Sciatic nerve (tissue), 2 donors: ENCODE measurements around the gene KIF5C. TPM values are rescaled to one million over a fixed set of nuclear protein-coding genes. Genes with fewer than 3 reads are reported as not detected.
"Not testable (repeated sequence)": the region's sequence is repeated elsewhere in the genome, so short reads cannot be mapped to it uniquely, and the experiment has no call there.

Source experiments
- ATAC-seq: fragments of 200-7000 bp; cut with Tn5 transposase; one replicate; pipeline ENCODE4 v1.9.1; 2020; ENCODE audit warnings: mild to moderate bottlenecking, moderate library complexity
- DNase-seq: peaks from one replicate; pipeline ENCODE4 v3.0.0-alpha.2; 2020; ENCODE audit warnings: low spot score
- intact Hi-C: fragments of 100-400 bp; cut with DNase I; formaldehyde crosslinking; loops from one replicate; pipeline ENCODE4 v1.14.2; 2022
- total RNA-seq: library from RNA; stranded (reverse); fragmentation: NEBNext Ultra II Directional; extraction: Animal tissue kit (Norgen Biotek cat#: 25700); gene quantifications from one replicate; pipeline ENCODE4 v1.2.1, GENCODE V29; 2021
- donor health status: DM: no; HTN: no; CAD: no.
- donor health status: DM: no; HTN: no; CAD: no.

KIF5C gene
- total RNA-seq, result 62.7 TPM

GRCh38 chr2:148874868-148875341, at the start of gene KIF5C:
KIF5C (plus strand) TSS chr2:148875227; CDS start chr2:148875618, 391 bp downstream.
- peak; percentile 94 for ATAC-seq
- intact Hi-C loops, result no loop called here

GRCh38 chr2:148826791-148827190, 48.2 kb upstream of the KIF5C start:
- intact Hi-C loops, result no loop called here
- ATAC-seq (no peak), DNase-seq (no peak)

More at GRCh38 chr2:148874868-148875341, at the start of gene KIF5C:
- peak; percentile 86 for DNase-seq

GRCh38 chr2:148828941-148829340, 46.1 kb upstream of the KIF5C start:
- intact Hi-C loops, result no loop called here
- DNase-seq (no peak), ATAC-seq (no peak)

- DNase-seq (no peak), ATAC-seq (no peak)
- intact Hi-C loops, result no loop called here
Observed at GRCh38 chr2:148829618-148830017, 45.4 kb upstream of the KIF5C start.

GRCh38 chr2:148832637-148833036, 42.4 kb upstream of the KIF5C start:
- ATAC-seq (no peak), DNase-seq (no peak)
- intact Hi-C loops, result no loop called here

GRCh38 chr2:148842050-148842449, 33.0 kb upstream of the KIF5C start:
- intact Hi-C loops, result no loop called here
- no peak for ATAC-seq
- no peak for DNase-seq

- ATAC-seq, result no peak
- DNase-seq, result no peak
- intact Hi-C loops, result no loop called here
Observed at GRCh38 chr2:148848146-148848545, 26.9 kb upstream of the KIF5C start.

- DNase-seq (no peak), ATAC-seq (no peak)
- intact Hi-C loops, result no loop called here
Observed at GRCh38 chr2:148853458-148853857, 21.6 kb upstream of the KIF5C start.

- ATAC-seq (no peak), DNase-seq (no peak)
- intact Hi-C loops, result no loop called here
Observed at GRCh38 chr2:148860037-148860436, 15.0 kb upstream of the KIF5C start.

- DNase-seq, result no peak
Observed at GRCh38 chr2:148861367-148861766, 13.7 kb upstream of the KIF5C start.

GRCh38 chr2:148862478-148862877, 12.5 kb upstream of the KIF5C start:
- DNase-seq, intact Hi-C loops, ATAC-seq: not testable (repeated sequence)

More at GRCh38 chr2:148861367-148861766, 13.7 kb upstream of the KIF5C start:
- intact Hi-C loops, result no loop called here
- ATAC-seq, result no peak

- intact Hi-C loops, result no loop called here
- ATAC-seq, result no peak
Observed at GRCh38 chr2:148865512-148865911, 9.5 kb upstream of the KIF5C start.

GRCh38 chr2:148866091-148866490, 8.9 kb upstream of the KIF5C start:
- ATAC-seq, result no peak
- intact Hi-C loops, result no loop called here
- no peak for DNase-seq

More at GRCh38 chr2:148865512-148865911, 9.5 kb upstream of the KIF5C start:
- no peak for DNase-seq

GRCh38 chr2:148867079-148867769, 7.8 kb upstream of the KIF5C start:
- no peak for ATAC-seq
- no peak for DNase-seq
- intact Hi-C loops, result no loop called here

GRCh38 chr2:148875387-148876051, 492 bp downstream of the KIF5C start:
- DNase-seq (no peak), ATAC-seq (no peak)
- intact Hi-C loops, result no loop called here

- intact Hi-C loops, result no loop called here
- ATAC-seq (peak; percentile 21), DNase-seq (no peak)
Observed at GRCh38 chr2:148876202-148876594, 1.2 kb downstream of the KIF5C start.

GRCh38 chr2:148876595-148877402, 1.8 kb downstream of the KIF5C start:
- intact Hi-C loops, result no loop called here
- ATAC-seq (peak; percentile 39), DNase-seq (no peak)

GRCh38 chr2:148877403-148877740, 2.3 kb downstream of the KIF5C start:
- intact Hi-C loops, result no loop called here
- DNase-seq (no peak), ATAC-seq (no peak)

- intact Hi-C loops, result no loop called here
- DNase-seq, result no peak
- ATAC-seq, result no peak
Observed at GRCh38 chr2:148880636-148881035, 5.6 kb downstream of the KIF5C start.

GRCh38 chr2:148882051-148882450, 7.0 kb downstream of the KIF5C start:
- no peak for DNase-seq
- intact Hi-C loops, result no loop called here
- ATAC-seq, result no peak
